Stimulated activated CD8-positive, alpha-beta memory T cell treated with anti-CD3 and anti-CD28 coated beads, Interleukin-4, amount 100 ng/mL, for 4 hours (primary cell): ENCODE measurements around the gene RFWD3.

Experiments used
- DNase-seq, 2 donors: peaks; one replicate each; pipeline ENCODE4 v3.0.0-alpha.2; 2020; ENCODE audit warnings: low read depth in 2 of 2, low spot score in 1 of 2

The RFWD3 gene

DNA sequence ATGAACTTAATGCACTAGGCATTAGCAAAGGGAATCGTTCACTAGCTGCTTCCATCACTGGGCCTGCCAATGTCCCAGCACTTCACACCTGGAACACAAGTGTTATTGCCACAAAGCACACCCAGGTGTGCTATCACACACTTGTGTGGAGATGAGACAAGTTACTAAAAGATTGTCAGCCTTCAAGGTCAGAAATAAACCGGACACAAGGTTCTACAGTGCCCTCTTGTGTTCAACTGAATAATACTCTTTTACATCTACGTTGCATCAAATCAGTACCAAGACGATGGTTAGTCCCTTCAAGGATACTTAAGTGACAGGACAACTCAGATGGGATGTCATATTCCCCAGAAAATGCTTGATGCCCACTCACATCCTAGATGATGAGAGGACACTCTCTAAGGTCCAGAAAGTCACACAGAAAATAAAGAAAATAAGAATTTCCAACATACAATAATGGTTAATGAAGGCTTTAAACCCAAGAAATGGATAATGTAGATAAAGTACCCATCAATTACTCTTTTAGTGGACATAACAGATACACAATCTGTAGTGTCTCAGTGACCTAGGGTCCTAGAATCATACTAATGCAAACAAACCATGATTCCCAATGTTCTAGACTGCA lies 43.4 kb downstream of the RFWD3 start:
- no peak for DNase-seq

GRCh38 chr16:74622005-74622404 lies 44.7 kb downstream of the RFWD3 start:
- no peak for DNase-seq

GRCh38 chr16:74617206-74617788 lies 49.4 kb downstream of the RFWD3 start:
- DNase-seq, result no peak

DNA sequence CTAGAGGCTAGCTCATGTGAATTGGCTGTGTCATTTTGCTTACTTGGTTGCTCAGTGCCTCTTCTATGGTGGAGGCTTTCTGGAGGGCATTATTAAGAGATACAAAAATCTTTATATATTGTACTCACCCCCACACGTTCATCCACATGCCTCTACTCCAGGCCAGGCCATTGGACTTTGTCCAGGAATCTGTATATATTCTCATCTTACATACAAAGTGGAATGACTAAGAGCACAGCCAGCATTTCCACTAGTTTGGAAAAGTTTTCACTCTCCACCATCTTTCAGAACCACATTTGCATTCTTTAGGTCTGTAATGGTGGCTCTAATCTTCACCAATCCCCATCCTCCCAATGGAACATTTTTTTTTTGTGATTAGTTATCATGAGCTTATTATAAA lies 55.0 kb downstream of the RFWD3 start:
- no peak for DNase-seq

DNA sequence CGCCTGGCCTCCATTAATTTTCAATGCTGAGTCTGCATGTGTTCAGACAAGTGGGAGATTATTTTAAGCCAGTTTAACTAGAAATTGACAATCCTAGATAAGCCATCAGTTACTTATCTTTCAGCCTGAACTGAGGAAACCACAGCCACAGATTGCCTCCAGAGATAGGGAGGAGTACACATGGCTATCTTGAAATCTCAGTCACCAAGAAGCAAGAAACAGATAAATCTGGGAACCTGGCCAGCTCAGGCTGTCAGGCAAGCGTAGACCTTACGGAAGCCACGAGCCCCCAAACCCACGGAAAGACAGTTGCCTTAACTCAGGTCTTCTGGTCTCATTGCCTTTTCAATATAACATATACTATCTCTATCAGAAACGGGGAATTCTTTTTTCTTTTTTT lies 57.7 kb downstream of the RFWD3 start:
- DNase-seq, result no peak

DNA sequence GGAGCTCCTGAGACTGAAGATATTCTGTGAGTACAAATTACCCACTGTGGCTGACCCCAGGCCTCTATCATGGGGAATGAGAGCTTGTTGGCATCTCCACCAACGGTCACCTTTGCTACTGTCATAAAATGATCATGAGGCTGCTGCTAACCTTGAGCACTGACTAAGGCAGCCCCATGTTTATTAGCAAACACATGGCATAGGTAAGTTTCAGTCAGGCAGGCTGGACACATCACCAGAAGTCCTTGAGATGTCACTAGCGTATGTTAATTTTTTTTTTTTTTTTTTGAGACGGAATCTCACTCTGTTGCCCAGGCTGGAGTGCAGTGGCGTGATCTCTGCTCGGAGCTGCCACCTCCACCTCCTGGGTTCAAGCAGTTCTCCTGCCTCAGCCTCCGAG lies 58.3 kb downstream of the RFWD3 start:
- no peak for DNase-seq

GRCh38 chr16:74607962-74608356 lies 58.7 kb downstream of the RFWD3 start:
- DNase-seq, result no peak

GRCh38 chr16:74607310-74607961 lies 59.2 kb downstream of the RFWD3 start:
- no peak for DNase-seq

GRCh38 chr16:74606521-74607309 lies 60.0 kb downstream of the RFWD3 start, which contains the start of gene GLG1:
Gene GLG1 (minus strand): TSS chr16:74607114. CDS start chr16:74607094, 20 bp downstream.
- peak; percentile 64 to 81 for DNase-seq

DNA sequence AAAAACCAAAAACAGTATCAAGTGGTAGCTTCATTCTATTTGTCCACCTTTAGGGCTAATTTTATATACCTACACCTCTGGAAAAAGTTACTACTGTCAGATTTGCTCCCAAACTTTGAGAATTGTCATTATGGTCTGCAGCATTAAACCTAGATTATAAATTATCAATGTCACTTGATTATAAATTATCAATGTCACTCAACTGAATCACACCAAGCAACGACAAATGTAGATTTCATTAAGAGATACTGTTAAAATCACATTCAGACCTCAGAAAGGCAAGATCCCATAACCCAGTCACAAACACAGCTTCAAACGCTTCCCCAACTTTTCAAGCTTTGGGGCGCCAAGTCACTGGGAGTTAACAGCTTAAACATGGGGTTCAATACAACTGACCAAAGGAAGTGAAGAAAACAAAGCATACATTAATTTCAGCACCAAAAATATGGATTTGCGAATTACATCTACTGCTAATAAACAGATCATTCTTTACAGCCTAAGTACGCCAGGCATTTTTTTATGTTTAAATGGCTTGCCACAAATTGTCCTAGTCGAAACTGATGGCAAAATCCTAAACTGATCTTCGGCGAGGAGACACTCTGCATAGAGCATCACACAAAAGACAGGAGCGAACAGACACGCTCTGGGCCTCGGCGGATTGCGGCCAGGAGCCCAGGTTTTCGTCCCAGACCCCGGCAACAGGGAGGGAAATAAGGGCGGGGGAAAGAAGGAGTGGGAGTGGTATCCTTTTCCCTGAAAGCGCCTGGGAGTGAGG lies 60.7 kb downstream of the RFWD3 start:
- DNase-seq, result no peak

GRCh38 chr16:74605332-74605731 lies 61.3 kb downstream of the RFWD3 start:
- DNase-seq, result no peak

DNA sequence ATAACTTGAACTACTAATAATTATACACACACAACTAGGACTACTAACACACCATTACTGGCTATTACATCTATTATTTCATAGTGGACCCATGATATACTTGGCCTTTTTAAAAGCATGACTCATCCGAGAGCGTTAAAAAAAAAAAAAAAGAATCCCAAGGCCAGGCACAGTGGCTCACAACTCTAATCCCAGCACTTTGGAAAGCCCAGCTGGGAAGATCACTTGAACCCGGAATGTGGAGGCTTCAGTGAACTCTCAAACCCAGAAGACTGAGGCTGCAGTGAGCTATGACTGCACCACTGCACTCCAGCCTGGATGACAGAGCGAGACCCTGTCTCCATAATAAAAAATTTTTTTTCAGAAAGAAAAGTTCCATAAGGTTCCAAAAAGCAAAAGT lies 62.8 kb downstream of the RFWD3 start:
- DNase-seq, result no peak

DNA sequence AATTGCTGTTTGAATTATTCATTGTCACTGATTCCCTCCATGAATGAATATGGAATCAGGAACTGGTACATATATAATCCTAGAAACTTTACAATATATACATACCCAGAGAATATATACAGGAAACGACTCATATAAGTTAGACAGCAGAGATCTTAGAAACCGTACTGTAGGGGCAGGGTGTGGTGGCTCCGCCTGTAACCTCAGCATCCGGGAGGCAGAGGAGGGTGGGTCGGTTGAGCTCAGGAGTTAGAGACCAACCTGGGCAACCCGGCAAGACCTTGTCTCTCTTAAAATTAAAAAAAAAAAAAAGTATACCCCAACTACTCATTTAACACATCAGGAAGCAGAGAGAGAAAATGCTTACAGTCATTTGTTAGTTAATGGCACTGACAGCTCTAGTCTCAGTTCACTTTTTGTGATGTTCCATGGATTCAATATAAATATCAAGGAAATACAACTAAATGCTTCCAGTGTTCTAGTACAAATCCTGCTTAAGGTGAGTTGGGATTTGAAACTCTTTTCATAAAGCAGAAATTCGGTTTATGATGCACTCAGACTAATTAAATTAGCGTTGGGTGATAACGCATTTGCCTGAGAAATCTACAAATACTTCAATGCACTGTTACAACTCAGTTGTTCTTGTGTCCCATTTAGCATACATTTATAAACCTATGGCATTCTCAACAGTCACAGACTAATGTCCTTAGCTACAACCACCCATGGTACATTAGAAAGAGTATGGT lies 65.4 kb downstream of the RFWD3 start:
- peak; percentile 23 to 37 for DNase-seq

DNA sequence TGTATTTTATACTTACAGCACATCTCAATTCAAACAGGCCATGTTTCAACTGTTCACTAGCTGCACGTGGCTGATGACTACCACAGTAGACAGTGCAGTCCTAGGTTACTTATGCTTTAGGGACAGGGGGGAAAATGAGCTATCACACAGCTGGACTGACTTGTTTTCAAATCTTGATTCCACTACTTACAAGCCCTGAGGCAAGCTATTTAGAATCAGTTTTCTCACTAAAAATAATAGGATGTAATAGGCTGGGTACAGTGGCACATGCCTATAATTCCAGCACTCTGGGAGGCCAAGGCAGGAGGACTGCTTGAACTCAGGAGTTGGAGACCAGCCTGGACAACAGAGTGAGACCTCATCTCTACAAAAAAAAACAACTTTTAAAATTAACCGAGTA lies 70.1 kb downstream of the RFWD3 start:
- DNase-seq, result no peak

- DNase-seq, result no peak
Measured at GRCh38 chr16:74592847-74593246, 73.8 kb downstream of the RFWD3 start.

- DNase-seq, result no peak
Measured at GRCh38 chr16:74591876-74592650, 74.6 kb downstream of the RFWD3 start.

- DNase-seq, result no peak
Measured at GRCh38 chr16:74586948-74587347, 79.7 kb downstream of the RFWD3 start.

DNA sequence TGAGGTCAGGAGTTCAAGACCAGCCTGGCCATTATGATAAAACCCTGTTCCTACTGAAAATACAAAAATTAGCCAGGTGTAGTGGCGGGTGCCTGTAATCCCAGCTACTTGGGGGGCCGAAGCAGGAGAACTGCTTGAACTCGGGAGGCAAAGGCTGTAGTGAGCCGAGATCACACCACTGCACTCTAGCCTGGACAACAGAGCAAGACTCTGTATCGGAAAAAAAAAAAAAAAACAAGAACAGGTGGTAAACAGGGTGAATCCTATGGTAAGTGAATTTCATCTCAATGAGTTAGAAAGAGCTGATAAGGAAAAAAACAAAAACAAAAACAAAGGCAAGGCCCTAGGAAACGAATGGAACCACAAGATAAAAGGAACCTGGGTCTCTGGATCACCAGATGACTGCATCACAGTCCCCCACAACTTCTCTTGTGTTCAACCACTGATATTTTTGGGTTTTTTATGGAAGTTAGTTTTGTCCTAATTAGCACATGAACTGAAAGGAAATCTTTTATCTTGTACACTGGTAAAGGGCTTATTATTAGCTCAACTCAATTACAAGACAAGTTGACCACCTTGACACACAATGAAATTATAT lies 80.7 kb downstream of the RFWD3 start:
- DNase-seq, result no peak
